Stimulated activated naive B cell treated with anti-CD40 and anti-IgM and Interleukin-4, amounts not matched to agents 10 μg/mL and 1 μg/mL and 100 μg/mL, for 72 hours (primary cell): Measurements from ENCODE around the gene NCKAP5.

Experiments used
- ATAC-seq, 2 donors: fragments of 150-1000 bp; cut with Tn5 transposase; replicated peaks; 2 replicates each; pipeline ENCODE4 v1.10.0; 2021; ENCODE audit warnings: moderate library complexity in 1 of 2
- DNase-seq: peaks from one replicate; pipeline ENCODE4 v3.0.0; 2021
- H3K27ac Mint-ChIP-seq: one replicate; pipeline ENCODE4 v1.8.0; 2022; ENCODE audit warnings: mild to moderate bottlenecking, mixed read lengths
- H3K27me3 Mint-ChIP-seq, 2 donors: one replicate each; pipeline ENCODE4 v1.8.0; 2022; ENCODE audit warnings: mixed read lengths in 2 of 2
- H3K36me3 Mint-ChIP-seq, 2 donors: one replicate each; pipeline ENCODE4 v1.8.0; 2022; ENCODE audit warnings: mixed read lengths in 2 of 2, mild to moderate bottlenecking in 1 of 2
- H3K4me1 Mint-ChIP-seq, 2 donors: one replicate each; pipeline ENCODE4 v1.8.0; 2022; ENCODE audit warnings: mixed read lengths in 2 of 2, mild to moderate bottlenecking in 1 of 2
- H3K4me3 Mint-ChIP-seq, 2 donors: one replicate each; pipeline ENCODE4 v1.8.0; 2022; ENCODE audit warnings: mild to moderate bottlenecking in 2 of 2, mixed read lengths in 2 of 2, moderate library complexity in 1 of 2
- H3K9me3 Mint-ChIP-seq, 2 donors: one replicate each; pipeline ENCODE4 v1.8.0; 2022; ENCODE audit warnings: mixed read lengths in 2 of 2, mild to moderate bottlenecking in 1 of 2

The NCKAP5 gene

GRCh38 chr2:133568172-133568571, at the start of gene NCKAP5:
Gene NCKAP5, minus strand, starts transcription at chr2:133568463. Its CDS starts 50,937 bp downstream, at chr2:133517526.
- H3K9me3 Mint-ChIP-seq, result no peaks in the 10 kb centered on the region
- DNase-seq (no peak), ATAC-seq (no peak)
- H3K36me3 Mint-ChIP-seq, result no peaks in the 10 kb centered on the region
- no peaks in the 10 kb centered on the region for H3K4me1 Mint-ChIP-seq
- H3K27me3 Mint-ChIP-seq, result peaks cover 17 to 48% of the 10 kb centered on the region in 2 donors
- no peak within 1 kb of the TSS for H3K4me3 Mint-ChIP-seq
- no peak within 1 kb of the TSS for H3K27ac Mint-ChIP-seq

DNA sequence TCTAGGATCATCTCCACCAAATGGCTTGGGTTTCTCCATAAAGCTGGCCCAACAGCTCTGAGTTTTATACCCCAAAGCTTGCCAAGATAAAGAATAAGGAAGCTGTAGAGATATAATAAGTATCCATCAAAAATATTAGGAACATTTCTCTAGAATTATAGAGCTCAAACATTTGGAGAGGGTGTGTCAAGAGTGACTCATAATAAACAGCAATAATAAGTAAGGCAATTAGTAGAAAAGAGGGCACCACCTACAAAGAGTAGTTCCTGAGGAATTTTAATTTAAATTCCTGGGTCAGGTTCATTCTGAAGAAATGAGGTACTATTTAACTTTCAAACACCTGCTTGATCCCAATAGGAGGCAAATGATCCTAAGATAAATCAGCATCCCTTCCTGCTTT, 41.4 kb upstream of the NCKAP5 start:
- Mint-ChIP-seq H3K9me3 (peaks cover 3 to 5% of the 10 kb centered on the region in 2 donors), H3K4me3 (no peak overlapping the region), H3K4me1 (no peaks in the 10 kb centered on the region), H3K27me3 (no peaks in the 10 kb centered on the region), H3K36me3 (no peaks in the 10 kb centered on the region), H3K27ac (no peak overlapping the region)
- ATAC-seq (no peak), DNase-seq (no peak)

GRCh38 chr2:133608291-133608690, 40.0 kb upstream of the NCKAP5 start:
- Mint-ChIP-seq H3K36me3 (no peaks in the 10 kb centered on the region), H3K9me3 (no peaks in the 10 kb centered on the region), H3K27ac (no peak overlapping the region), H3K4me3 (no peak overlapping the region), H3K27me3 (no peaks in the 10 kb centered on the region), H3K4me1 (no peaks in the 10 kb centered on the region)
- DNase-seq, result no peak
- ATAC-seq, result no peak

DNA sequence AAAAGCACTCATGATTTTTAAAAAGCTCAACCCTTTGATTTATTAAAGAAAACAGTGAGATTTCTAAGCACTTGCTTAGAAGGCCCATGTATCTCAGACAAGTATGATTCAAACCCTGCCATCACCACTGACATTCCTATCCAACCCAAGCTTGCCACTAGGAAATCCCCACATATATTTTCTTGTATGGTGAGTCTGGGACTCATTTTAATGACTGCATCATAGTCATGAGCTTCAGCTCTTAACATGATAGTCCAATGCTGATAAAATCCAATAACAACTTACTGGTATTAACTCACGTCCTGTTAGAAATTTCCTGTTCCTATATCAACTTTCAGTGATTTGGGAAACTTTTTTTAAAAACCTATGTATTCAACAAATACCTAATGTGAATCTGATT, 39.4 kb upstream of the NCKAP5 start:
- H3K9me3 Mint-ChIP-seq, result no peaks in the 10 kb centered on the region
- no peaks in the 10 kb centered on the region for H3K4me1 Mint-ChIP-seq
- no peaks in the 10 kb centered on the region for H3K27me3 Mint-ChIP-seq
- H3K4me3 Mint-ChIP-seq, result no peak overlapping the region
- ATAC-seq, result no peak
- no peak overlapping the region for H3K27ac Mint-ChIP-seq
- no peaks in the 10 kb centered on the region for H3K36me3 Mint-ChIP-seq
- no peak for DNase-seq

DNA sequence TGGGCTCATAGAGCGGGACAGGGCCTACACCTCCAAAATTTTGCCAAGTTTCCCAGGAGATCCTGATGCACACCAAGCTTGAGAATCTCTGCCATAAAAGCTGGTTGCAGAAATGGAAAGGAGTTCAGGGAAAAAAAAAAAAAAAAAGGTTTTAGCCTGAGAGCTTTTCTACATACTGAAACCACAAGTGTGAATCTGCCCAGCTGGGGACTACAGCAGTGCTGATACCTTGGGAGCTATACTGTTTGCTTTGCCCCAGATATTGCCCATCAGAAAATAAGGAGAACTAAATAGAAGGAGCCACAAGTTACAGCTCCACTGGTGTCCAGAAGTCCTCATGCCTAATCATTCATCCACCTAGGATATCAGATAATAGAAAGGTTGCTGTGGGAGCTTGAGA, 38.4 kb upstream of the NCKAP5 start:
- no peak for DNase-seq
- H3K4me3 Mint-ChIP-seq, result no peak overlapping the region
- H3K36me3 Mint-ChIP-seq, result no peaks in the 10 kb centered on the region
- ATAC-seq, result no peak
- no peaks in the 10 kb centered on the region for H3K9me3 Mint-ChIP-seq
- peaks cover 0 to 6% of the 10 kb centered on the region in 2 donors for H3K27me3 Mint-ChIP-seq
- H3K4me1 Mint-ChIP-seq, result no peaks in the 10 kb centered on the region
- no peak overlapping the region for H3K27ac Mint-ChIP-seq

GRCh38 chr2:133605766-133606137, 37.5 kb upstream of the NCKAP5 start:
- H3K9me3 Mint-ChIP-seq, result no peaks in the 10 kb centered on the region
- DNase-seq (no peak), ATAC-seq (no peak)
- no peaks in the 10 kb centered on the region for H3K4me1 Mint-ChIP-seq
- H3K4me3 Mint-ChIP-seq, result no peak overlapping the region
- no peaks in the 10 kb centered on the region for H3K36me3 Mint-ChIP-seq
- H3K27me3 Mint-ChIP-seq, result peaks cover 0 to 6% of the 10 kb centered on the region in 2 donors
- H3K27ac Mint-ChIP-seq, result no peak overlapping the region

DNA sequence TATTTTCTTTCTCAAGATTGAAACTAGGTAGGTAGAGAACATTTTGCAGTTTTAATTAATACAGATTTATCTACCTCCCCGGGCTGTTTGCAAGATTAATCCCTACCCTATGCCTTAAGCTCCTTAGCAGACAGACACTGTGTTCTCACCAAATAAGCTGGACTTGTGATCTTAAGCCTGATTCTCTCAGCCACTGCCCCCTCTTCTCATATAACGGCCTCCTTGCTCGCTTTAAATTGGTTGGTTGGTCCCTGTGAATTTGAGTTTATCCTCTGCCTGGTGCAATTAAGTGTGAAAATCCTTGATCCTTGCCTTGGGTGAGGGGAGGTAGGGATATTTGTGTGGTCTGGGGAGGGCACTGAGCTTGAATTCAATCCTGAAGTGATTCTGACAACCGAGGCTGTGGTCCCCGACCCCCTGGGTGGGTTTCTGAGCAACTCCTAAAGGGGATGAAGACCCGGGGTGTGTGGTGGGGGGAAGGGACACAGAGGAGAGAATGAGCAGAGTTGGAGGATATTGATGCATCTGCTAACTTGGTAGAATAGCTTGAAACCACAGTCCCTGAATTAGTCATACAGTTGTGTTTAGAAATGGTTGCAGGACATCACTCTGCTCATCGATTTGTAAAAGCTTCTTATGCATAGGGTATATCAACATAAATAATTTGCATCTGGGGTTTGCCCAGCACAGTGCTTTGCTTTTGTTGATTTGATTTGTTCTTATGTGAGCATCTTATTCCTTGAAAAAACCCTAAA, 36.9 kb upstream of the NCKAP5 start:
- Mint-ChIP-seq H3K9me3 (no peaks in the 10 kb centered on the region), H3K27me3 (peaks cover 0 to 6% of the 10 kb centered on the region in 2 donors), H3K4me3 (no peak overlapping the region), H3K27ac (no peak overlapping the region), H3K36me3 (no peaks in the 10 kb centered on the region), H3K4me1 (no peaks in the 10 kb centered on the region)
- ATAC-seq (no peak), DNase-seq (no peak)

DNA sequence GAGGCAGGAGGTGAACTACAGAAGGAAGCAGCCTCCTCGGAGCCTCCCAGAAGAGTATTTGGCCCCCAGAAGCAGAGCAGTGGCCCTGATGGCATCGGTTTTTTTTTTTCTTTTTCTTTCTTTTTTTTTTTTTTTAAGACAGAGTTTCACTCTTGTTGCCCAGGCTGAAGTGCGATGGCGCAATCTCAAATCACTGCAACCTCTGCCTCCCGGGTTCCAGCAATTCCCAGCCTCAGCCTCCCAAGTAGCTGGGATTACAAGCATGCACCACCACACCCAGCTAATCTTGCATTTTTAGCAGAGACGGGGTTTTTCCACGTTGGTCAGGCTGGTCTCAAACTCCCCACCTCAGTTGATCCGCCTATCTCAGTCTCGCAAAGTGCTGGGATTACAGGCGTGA, 34.8 kb upstream of the NCKAP5 start:
- peaks cover 0 to 3% of the 10 kb centered on the region in 2 donors for H3K9me3 Mint-ChIP-seq
- H3K4me3 Mint-ChIP-seq, result no peak overlapping the region
- peaks cover 0 to 6% of the 10 kb centered on the region in 2 donors for H3K27me3 Mint-ChIP-seq
- no peak for DNase-seq
- no peaks in the 10 kb centered on the region for H3K4me1 Mint-ChIP-seq
- no peak for ATAC-seq
- H3K27ac Mint-ChIP-seq, result no peak overlapping the region
- H3K36me3 Mint-ChIP-seq, result no peaks in the 10 kb centered on the region

- Mint-ChIP-seq H3K4me3 (no peak overlapping the region), H3K9me3 (peaks cover 0 to 3% of the 10 kb centered on the region in 2 donors), H3K36me3 (no peaks in the 10 kb centered on the region), H3K27ac (no peak overlapping the region), H3K4me1 (no peaks in the 10 kb centered on the region), H3K27me3 (peaks cover 0 to 6% of the 10 kb centered on the region in 2 donors)
- DNase-seq (no peak), ATAC-seq (no peak)
Measured at GRCh38 chr2:133602538-133602937, 34.3 kb upstream of the NCKAP5 start.

- H3K27ac Mint-ChIP-seq, result no peak overlapping the region
- ATAC-seq, result no peak
- peaks cover 1 to 6% of the 10 kb centered on the region in 2 donors for H3K27me3 Mint-ChIP-seq
- no peak for DNase-seq
- H3K4me1 Mint-ChIP-seq, result no peaks in the 10 kb centered on the region
- H3K9me3 Mint-ChIP-seq, result peaks cover 0 to 3% of the 10 kb centered on the region in 2 donors
- H3K36me3 Mint-ChIP-seq, result no peaks in the 10 kb centered on the region
- H3K4me3 Mint-ChIP-seq, result no peak overlapping the region
Measured at GRCh38 chr2:133600266-133600928, 32.1 kb upstream of the NCKAP5 start.

DNA sequence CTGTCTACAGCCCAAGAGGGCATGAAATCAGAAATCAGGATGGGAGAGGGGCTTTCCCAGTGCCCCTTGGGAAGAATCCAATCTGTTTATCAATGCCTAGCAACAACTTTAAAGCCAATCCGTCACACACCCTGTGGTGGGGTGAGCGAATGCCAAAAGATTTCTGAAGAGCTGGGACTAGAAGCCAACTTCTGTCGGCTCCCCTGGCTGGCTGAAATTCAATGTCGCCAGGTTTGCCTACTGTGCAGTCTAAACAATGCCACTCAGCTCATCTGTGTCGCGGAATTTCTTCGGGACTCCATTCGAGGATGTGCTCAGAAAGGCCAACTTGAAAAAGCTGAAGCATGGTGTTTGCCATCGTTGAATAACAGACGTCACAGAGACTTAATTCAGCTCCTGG, 31.5 kb upstream of the NCKAP5 start:
- Mint-ChIP-seq H3K4me1 (no peaks in the 10 kb centered on the region), H3K4me3 (no peak overlapping the region), H3K27me3 (peaks cover 4 to 8% of the 10 kb centered on the region in 2 donors), H3K9me3 (peaks cover 0 to 3% of the 10 kb centered on the region in 2 donors), H3K27ac (no peak overlapping the region), H3K36me3 (no peaks in the 10 kb centered on the region)
- DNase-seq (no peak), ATAC-seq (no peak)

GRCh38 chr2:133599211-133599803, 31.0 kb upstream of the NCKAP5 start:
- DNase-seq (no peak), ATAC-seq (no peak)
- H3K9me3 Mint-ChIP-seq, result peaks cover 0 to 3% of the 10 kb centered on the region in 2 donors
- H3K27ac Mint-ChIP-seq, result no peak overlapping the region
- peaks cover 5 to 12% of the 10 kb centered on the region in 2 donors for H3K27me3 Mint-ChIP-seq
- no peaks in the 10 kb centered on the region for H3K36me3 Mint-ChIP-seq
- H3K4me3 Mint-ChIP-seq, result no peak overlapping the region
- H3K4me1 Mint-ChIP-seq, result no peaks in the 10 kb centered on the region

GRCh38 chr2:133598769-133599168, 30.5 kb upstream of the NCKAP5 start:
- H3K4me3 Mint-ChIP-seq, result no peak overlapping the region
- H3K27me3 Mint-ChIP-seq, result peaks cover 11 to 17% of the 10 kb centered on the region in 2 donors

DNA sequence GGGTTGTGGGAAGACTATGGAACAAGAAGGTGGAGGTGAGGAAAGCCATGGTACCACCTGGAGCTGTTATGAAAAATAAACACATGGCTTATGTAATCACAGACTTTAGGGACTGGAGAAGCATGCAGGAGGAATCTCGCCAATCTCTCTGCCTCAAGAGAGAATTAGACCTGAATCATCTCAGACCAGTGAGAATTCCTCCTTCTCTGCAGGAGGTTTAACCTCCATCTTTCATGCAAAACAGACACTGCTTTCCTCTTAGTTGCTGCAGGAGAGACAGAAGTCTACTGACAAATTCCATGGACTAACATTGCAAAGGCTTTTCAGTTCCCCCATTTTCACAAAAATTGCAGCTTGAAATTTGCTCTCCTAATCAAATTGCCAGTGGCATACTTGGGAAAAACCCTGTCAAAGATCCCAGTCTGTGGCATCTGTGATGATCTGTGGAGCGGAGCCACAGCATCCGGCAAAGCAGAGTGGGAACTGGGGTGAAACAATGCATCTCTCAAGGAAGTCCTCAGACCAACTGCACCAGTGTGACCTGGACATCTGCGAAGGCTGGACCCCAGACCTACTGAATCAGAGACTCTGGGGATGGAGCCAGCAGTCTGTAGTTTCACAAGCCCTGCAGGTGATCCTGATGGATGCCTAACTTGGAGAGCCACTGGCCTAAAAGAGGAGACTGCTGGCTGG, 28.6 kb upstream of the NCKAP5 start:
- H3K36me3 Mint-ChIP-seq, result no peaks in the 10 kb centered on the region
- peaks cover 0 to 3% of the 10 kb centered on the region in 2 donors for H3K9me3 Mint-ChIP-seq
- no peak overlapping the region for H3K4me3 Mint-ChIP-seq
- DNase-seq (no peak), ATAC-seq (no peak)
- H3K27ac Mint-ChIP-seq, result no peak overlapping the region
- H3K27me3 Mint-ChIP-seq, result peaks cover 12 to 13% of the 10 kb centered on the region in 2 donors
- no peaks in the 10 kb centered on the region for H3K4me1 Mint-ChIP-seq

More at GRCh38 chr2:133598769-133599168, 30.5 kb upstream of the NCKAP5 start:
- H3K4me1 Mint-ChIP-seq, result no peaks in the 10 kb centered on the region
- DNase-seq (no peak), ATAC-seq (no peak)
- H3K9me3 Mint-ChIP-seq, result peaks cover 0 to 3% of the 10 kb centered on the region in 2 donors
- H3K27ac Mint-ChIP-seq, result no peak overlapping the region
- H3K36me3 Mint-ChIP-seq, result no peaks in the 10 kb centered on the region
